HG03103 (cell line): ENCODE measurements around the gene XPR1.

Experiments
- ATAC-seq: cut with Tn5 transposase; IDR thresholded peaks from one replicate; pipeline ENCODE4 v1.9.1; 2021; ENCODE audit warnings: low read depth; ENCODE audit not compliant: unreplicated experiment

Gene XPR1

GRCh38 chr1:180909005-180909414, 277.2 kb downstream of the XPR1 start:
- no peak for ATAC-seq

- ATAC-seq: no peak
Measured at GRCh38 chr1:180909462-180909976, 277.7 kb downstream of the XPR1 start.

- ATAC-seq: no peak
Measured at GRCh38 chr1:180911640-180912191, 279.9 kb downstream of the XPR1 start.

- no peak for ATAC-seq
Measured at GRCh38 chr1:180912211-180912800, 280.5 kb downstream of the XPR1 start.

- ATAC-seq: no peak
Measured at GRCh38 chr1:180912801-180913565, 281.2 kb downstream of the XPR1 start, which contains the start of gene KIAA1614. Gene KIAA1614 (plus strand): TSS chr1:180912897. CDS start chr1:180913244, 347 bp downstream.

- no peak for ATAC-seq
Measured at GRCh38 chr1:180915426-180915965, 283.7 kb downstream of the XPR1 start.

GRCh38 chr1:180916012-180916770, 284.4 kb downstream of the XPR1 start:
- ATAC-seq: no peak

- no peak for ATAC-seq
Measured at GRCh38 chr1:180916771-180917170, 284.9 kb downstream of the XPR1 start.

- no peak for ATAC-seq
Measured at GRCh38 chr1:180917306-180918065, 285.7 kb downstream of the XPR1 start.

GRCh38 chr1:180918519-180918918, 286.7 kb downstream of the XPR1 start:
- no peak for ATAC-seq

GRCh38 chr1:180919183-180919700, 287.4 kb downstream of the XPR1 start:
- ATAC-seq: no peak

- ATAC-seq: no peak
Measured at GRCh38 chr1:180920193-180920592, 288.4 kb downstream of the XPR1 start.

- no peak for ATAC-seq
Measured at GRCh38 chr1:180920702-180921101, 288.9 kb downstream of the XPR1 start.

- no peak for ATAC-seq
Measured at GRCh38 chr1:180921386-180921785, 289.6 kb downstream of the XPR1 start.

GRCh38 chr1:180921891-180922630, 290.2 kb downstream of the XPR1 start:
- ATAC-seq: no peak

GRCh38 chr1:180922631-180923015, 290.8 kb downstream of the XPR1 start:
- no peak for ATAC-seq

GRCh38 chr1:180923021-180923841, 291.4 kb downstream of the XPR1 start:
- ATAC-seq: no peak

- ATAC-seq: no peak
Measured at GRCh38 chr1:180923887-180924286, 292.1 kb downstream of the XPR1 start.
